ENCODE results near the gene ADM.

ADM gene

GRCh38 chr11:10323793-10324170, 18.9 kb downstream of the ADM start:
- H2AK5ac ChIP-seq (ENCODE audit: low read length): no peak overlapping the region
- no peak overlapping the region for H3K27ac ChIP-seq (ENCODE audit: low read depth, low read length)
- no peak overlapping the region for H3K4me2 ChIP-seq (ENCODE audit: low read length)
- no peaks in the 10 kb centered on the region for H3K9me3 ChIP-seq (ENCODE audit: insufficient read depth, low read depth, low read length)
- no peak overlapping the region for H4K91ac ChIP-seq (ENCODE audit: low read depth, low read length)
- no peaks in the 10 kb centered on the region for H3K79me1 ChIP-seq (ENCODE audit: low read length)
- H3K14ac ChIP-seq (ENCODE audit: low read length): no peak overlapping the region
- H2BK120ac ChIP-seq (ENCODE audit: insufficient read depth, low read length, poor library complexity): no peak overlapping the region
- no peak overlapping the region for H2BK5ac ChIP-seq (ENCODE audit: low read depth, low read length, poor library complexity)
- peak in 1 of 2 donors; percentile 28 for DNase-seq
- H2BK12ac ChIP-seq (ENCODE audit: low read length): no peak overlapping the region
- H3K9ac ChIP-seq (ENCODE audit: low read length): no peak overlapping the region
- no peaks in the 10 kb centered on the region for H3K79me2 ChIP-seq (ENCODE audit: control insufficient read depth, insufficient read depth, low read length, poor library complexity)
- no peak overlapping the region for H3K4ac ChIP-seq (ENCODE audit: low read depth, low read length)
- H3K23ac ChIP-seq (ENCODE audit: low read length): no peak overlapping the region
- H3K4me3 ChIP-seq (ENCODE audit: low read depth, low read length): no peak overlapping the region
- WGBS (ENCODE audit: extremely low coverage, insufficient coverage, insufficient read length): no CpG with 5 or more reads among the region's 1 CpG
- H2AFZ ChIP-seq (ENCODE audit: insufficient read depth, low read length, poor library complexity): no peak overlapping the region
- H3K18ac ChIP-seq (ENCODE audit: low read length): no peak overlapping the region
- H3K36me3 ChIP-seq (ENCODE audit: control insufficient read depth in 1 of 2, insufficient read depth in 2 of 2, low read length in 2 of 2): no peaks in the 10 kb centered on the region
- H4K8ac ChIP-seq (ENCODE audit: low read depth, low read length): no peak overlapping the region
- H3K27me3 ChIP-seq (ENCODE audit: insufficient read depth, low read length): no peaks in the 10 kb centered on the region
- H3K4me1 ChIP-seq (ENCODE audit: control insufficient read depth in 1 of 2, insufficient read depth in 2 of 2, low read length in 2 of 2): peaks cover 2 to 4% of the 10 kb centered on the region in 2 experiments
- no peak overlapping the region for H4K12ac ChIP-seq (ENCODE audit: low read depth, low read length)

- H3K4me1 ChIP-seq (ENCODE audit: control insufficient read depth in 1 of 2, insufficient read depth in 2 of 2, low read length in 2 of 2): peaks cover 2 to 4% of the 10 kb centered on the region in 2 experiments
- no peak overlapping the region for H2BK120ac ChIP-seq (ENCODE audit: insufficient read depth, low read length, poor library complexity)
- no peaks in the 10 kb centered on the region for H3K79me2 ChIP-seq (ENCODE audit: control insufficient read depth, insufficient read depth, low read length, poor library complexity)
- H3K79me1 ChIP-seq (ENCODE audit: low read length): no peaks in the 10 kb centered on the region
- H4K12ac ChIP-seq (ENCODE audit: low read depth, low read length): no peak overlapping the region
- H3K36me3 ChIP-seq (ENCODE audit: control insufficient read depth in 1 of 2, insufficient read depth in 2 of 2, low read length in 2 of 2): no peaks in the 10 kb centered on the region
- no peak overlapping the region for H2BK5ac ChIP-seq (ENCODE audit: low read depth, low read length, poor library complexity)
- no peak overlapping the region for H3K4me2 ChIP-seq (ENCODE audit: low read length)
- no peak overlapping the region for H2AK5ac ChIP-seq (ENCODE audit: low read length)
- no peak for DNase-seq
- no peak overlapping the region for H3K18ac ChIP-seq (ENCODE audit: low read length)
- no peak overlapping the region for H3K9ac ChIP-seq (ENCODE audit: low read length)
- H3K27ac ChIP-seq (ENCODE audit: low read depth, low read length): no peak overlapping the region
- no peak overlapping the region for H2AFZ ChIP-seq (ENCODE audit: insufficient read depth, low read length, poor library complexity)
- H3K27me3 ChIP-seq (ENCODE audit: insufficient read depth, low read length): no peaks in the 10 kb centered on the region
- H4K8ac ChIP-seq (ENCODE audit: low read depth, low read length): no peak overlapping the region
- no peak overlapping the region for H4K91ac ChIP-seq (ENCODE audit: low read depth, low read length)
- no peaks in the 10 kb centered on the region for H3K9me3 ChIP-seq (ENCODE audit: insufficient read depth, low read depth, low read length)
- no peak overlapping the region for H2BK12ac ChIP-seq (ENCODE audit: low read length)
- H3K23ac ChIP-seq (ENCODE audit: low read length): no peak overlapping the region
- H3K4ac ChIP-seq (ENCODE audit: low read depth, low read length): no peak overlapping the region
- H3K4me3 ChIP-seq (ENCODE audit: low read depth, low read length): no peak overlapping the region
- WGBS (ENCODE audit: extremely low coverage, insufficient coverage, insufficient read length): no CpG with 5 or more reads among the region's 3 CpGs
- H3K14ac ChIP-seq (ENCODE audit: low read length): no peak overlapping the region
Measured at GRCh38 chr11:10324474-10324873, 19.6 kb downstream of the ADM start.

- no peak overlapping the region for H2BK120ac ChIP-seq (ENCODE audit: insufficient read depth, low read length, poor library complexity)
- H3K27me3 ChIP-seq (ENCODE audit: insufficient read depth, low read length): no peaks in the 10 kb centered on the region
- H3K23ac ChIP-seq (ENCODE audit: low read length): no peak overlapping the region
- DNase-seq: no peak
- WGBS (ENCODE audit: extremely low coverage, insufficient coverage, insufficient read length): no CpG with 5 or more reads among the region's 6 CpGs
- H4K8ac ChIP-seq (ENCODE audit: low read depth, low read length): no peak overlapping the region
- no peak overlapping the region for H3K14ac ChIP-seq (ENCODE audit: low read length)
- H3K4me1 ChIP-seq (ENCODE audit: control insufficient read depth in 1 of 2, insufficient read depth in 2 of 2, low read length in 2 of 2): peaks cover 2 to 4% of the 10 kb centered on the region in 2 experiments
- no peaks in the 10 kb centered on the region for H3K79me1 ChIP-seq (ENCODE audit: low read length)
- no peaks in the 10 kb centered on the region for H3K36me3 ChIP-seq (ENCODE audit: control insufficient read depth in 1 of 2, insufficient read depth in 2 of 2, low read length in 2 of 2)
- H3K9me3 ChIP-seq (ENCODE audit: insufficient read depth, low read depth, low read length): no peaks in the 10 kb centered on the region
- no peaks in the 10 kb centered on the region for H3K79me2 ChIP-seq (ENCODE audit: control insufficient read depth, insufficient read depth, low read length, poor library complexity)
- H3K27ac ChIP-seq (ENCODE audit: low read depth, low read length): no peak overlapping the region
- H2BK5ac ChIP-seq (ENCODE audit: low read depth, low read length, poor library complexity): no peak overlapping the region
- H4K12ac ChIP-seq (ENCODE audit: low read depth, low read length): no peak overlapping the region
- H2AFZ ChIP-seq (ENCODE audit: insufficient read depth, low read length, poor library complexity): no peak overlapping the region
- H3K18ac ChIP-seq (ENCODE audit: low read length): no peak overlapping the region
- H3K4me2 ChIP-seq (ENCODE audit: low read length): no peak overlapping the region
- H2AK5ac ChIP-seq (ENCODE audit: low read length): no peak overlapping the region
- H2BK12ac ChIP-seq (ENCODE audit: low read length): no peak overlapping the region
- H3K4ac ChIP-seq (ENCODE audit: low read depth, low read length): no peak overlapping the region
- H3K9ac ChIP-seq (ENCODE audit: low read length): no peak overlapping the region
- H3K4me3 ChIP-seq (ENCODE audit: low read depth, low read length): no peak overlapping the region
- H4K91ac ChIP-seq (ENCODE audit: low read depth, low read length): no peak overlapping the region
Measured at GRCh38 chr11:10325277-10326011, 20.6 kb downstream of the ADM start.

GRCh38 chr11:10326012-10326964, 21.4 kb downstream of the ADM start:
- Histone ChIP-seq H3K27ac (ENCODE audit: low read depth, low read length) (no peak overlapping the region), H3K4me3 (ENCODE audit: low read depth, low read length) (no peak overlapping the region), H2AFZ (ENCODE audit: insufficient read depth, low read length, poor library complexity) (no peak overlapping the region), H3K14ac (ENCODE audit: low read length) (no peak overlapping the region), H3K36me3 (ENCODE audit: control insufficient read depth in 1 of 2, insufficient read depth in 2 of 2, low read length in 2 of 2) (no peaks in the 10 kb centered on the region), H3K4ac (ENCODE audit: low read depth, low read length) (no peak overlapping the region), H3K4me1 (ENCODE audit: control insufficient read depth in 1 of 2, insufficient read depth in 2 of 2, low read length in 2 of 2) (peaks cover 2 to 4% of the 10 kb centered on the region in 2 experiments), H3K4me2 (ENCODE audit: low read length) (no peak overlapping the region), H3K18ac (ENCODE audit: low read length) (no peak overlapping the region), H4K8ac (ENCODE audit: low read depth, low read length) (no peak overlapping the region), H2AK5ac (ENCODE audit: low read length) (no peak overlapping the region), H3K79me2 (ENCODE audit: control insufficient read depth, insufficient read depth, low read length, poor library complexity) (no peaks in the 10 kb centered on the region), H3K23ac (ENCODE audit: low read length) (no peak overlapping the region), H4K12ac (ENCODE audit: low read depth, low read length) (no peak overlapping the region), H3K9me3 (ENCODE audit: insufficient read depth, low read depth, low read length) (no peaks in the 10 kb centered on the region), H3K27me3 (ENCODE audit: insufficient read depth, low read length) (no peaks in the 10 kb centered on the region), H2BK5ac (ENCODE audit: low read depth, low read length, poor library complexity) (no peak overlapping the region), H4K91ac (ENCODE audit: low read depth, low read length) (no peak overlapping the region), H3K9ac (ENCODE audit: low read length) (no peak overlapping the region), H2BK120ac (ENCODE audit: insufficient read depth, low read length, poor library complexity) (no peak overlapping the region), H2BK12ac (ENCODE audit: low read length) (no peak overlapping the region), H3K79me1 (ENCODE audit: low read length) (no peaks in the 10 kb centered on the region)
- WGBS (ENCODE audit: extremely low coverage, insufficient coverage, insufficient read length): no CpG with 5 or more reads among the region's 2 CpGs
- no peak for DNase-seq

All from trophoblast cell (in vitro differentiated cells and primary cell).